Activated CD8-positive, alpha-beta T cell treated with anti-CD3 and anti-CD28 coated beads for 36 hours (primary cell): Measurements from ENCODE around the gene TM9SF3. TPM values are rescaled to one million over a fixed set of nuclear protein-coding genes. Genes with fewer than 3 reads are reported as not detected.

Experiments used
- ATAC-seq: fragments of 200-7000 bp; cut with Tn5 transposase; one replicate; pipeline ENCODE4 v1.10.0; 2021; ENCODE audit warnings: mild to moderate bottlenecking, moderate library complexity
- CTCF ChIA-PET: fragments of 350-600 bp; sonication (Branson Sonifier 250); formaldehyde crosslinking; loops from one replicate; lab custom pipeline; 2021; ENCODE audit warnings: antibody characterized with exemption; lab: Charles Lee
- POLR2A ChIA-PET: fragments of 350-600 bp; sonication (Branson Sonifier 250); formaldehyde crosslinking; loops from one replicate; lab custom pipeline; 2021; ENCODE audit warnings: antibody characterized with exemption; lab: Charles Lee
- DNase-seq: peaks from one replicate; pipeline ENCODE4 v3.0.0-alpha.2; 2020
- H3K27ac Mint-ChIP-seq: one replicate; pipeline ENCODE4 v1.8.0; 2021; ENCODE audit warnings: mild to moderate bottlenecking, mixed read lengths
- H3K27me3 Mint-ChIP-seq: one replicate; pipeline ENCODE4 v1.8.0; 2021; ENCODE audit warnings: mixed read lengths
- H3K36me3 Mint-ChIP-seq: one replicate; pipeline ENCODE4 v1.8.0; 2021; ENCODE audit warnings: low read depth, mixed read lengths
- H3K4me1 Mint-ChIP-seq: one replicate; pipeline ENCODE4 v1.8.0; 2021; ENCODE audit warnings: low read depth, mixed read lengths
- H3K4me3 Mint-ChIP-seq: one replicate; pipeline ENCODE4 v1.8.0; 2021; ENCODE audit warnings: mild to moderate bottlenecking, moderate library complexity, mixed read lengths
- H3K9me3 Mint-ChIP-seq: one replicate; pipeline ENCODE4 v1.8.0; 2021; ENCODE audit warnings: mixed read lengths
- intact Hi-C: fragments of 100-400 bp; cut with micrococcal nuclease; formaldehyde crosslinking; loops from one replicate; pipeline ENCODE4 v1.10.0; 2022
- total RNA-seq, 2 experiments: library from RNA; stranded (reverse); gene quantifications; one replicate each; pipeline ENCODE4 v1.2.3, GENCODE V29; 2021
- TF ChIP-seq, protein P1 (sequence below): fragments of 200-600 bp; IDR thresholded peaks from one replicate; pipeline ENCODE4 v1.8.0; 2022; ENCODE audit warnings: antibody characterized with exemption, mild to moderate bottlenecking

The TM9SF3 gene
- total RNA-seq, 2 experiments from 2014 or later: 66.4 to 71.1 TPM

DNA sequence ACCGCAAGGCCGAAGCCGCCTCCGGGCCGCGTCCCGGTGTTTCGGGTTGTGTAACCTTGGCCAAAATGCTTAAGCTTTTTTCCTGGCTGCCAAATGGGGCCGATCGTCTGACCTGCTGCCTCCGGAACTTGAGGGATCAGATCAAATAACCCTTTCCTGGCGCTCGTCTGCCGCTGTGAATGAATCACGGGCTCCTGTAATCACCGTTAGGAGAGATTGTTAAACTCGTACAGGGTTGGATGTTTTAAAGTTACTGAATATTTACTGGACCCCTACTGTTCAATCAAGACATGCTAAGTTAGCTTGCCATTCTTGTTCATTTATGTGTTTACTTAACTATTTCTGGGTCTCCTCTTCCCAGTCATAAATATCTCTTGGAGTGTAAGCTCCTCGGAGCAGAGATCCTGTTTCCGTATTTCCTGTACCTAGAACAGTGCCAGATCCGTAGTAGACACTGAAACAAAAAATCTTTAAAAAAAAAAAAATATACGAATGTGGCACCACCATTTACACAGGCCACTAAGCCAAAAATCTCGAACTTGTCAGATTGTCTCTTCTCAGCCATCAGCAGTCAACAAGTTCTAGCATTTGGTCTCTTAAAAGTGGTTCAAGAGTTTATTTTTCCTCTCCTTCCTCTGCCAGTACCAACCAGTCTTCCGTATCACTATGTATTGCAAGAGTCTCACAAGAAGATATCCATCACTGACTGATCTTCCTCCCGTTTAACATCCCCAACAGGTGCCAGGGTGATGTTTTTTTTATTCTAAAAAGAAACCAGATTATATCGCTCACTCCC is 650 bp upstream of the TM9SF3 start:
- no peak overlapping the region for H3K27ac Mint-ChIP-seq
- H3K4me3 Mint-ChIP-seq: no peak overlapping the region
- ChIA-PET CTCF (no interaction called here), POLR2A (interaction anchor here (0.5 to 1.3 kb wide), 6 partner anchors 8 to 731 kb away, joined by 3 to 4 read pairs (median 3); partner anchors contain the start of gene FRAT1)
- no peaks in the 10 kb centered on the region for H3K27me3 Mint-ChIP-seq
- DNase-seq (peak; percentile 63), ATAC-seq (peak; percentile 15)
- H3K4me1 Mint-ChIP-seq: peaks cover 32% of the 10 kb centered on the region
- no peaks in the 10 kb centered on the region for H3K9me3 Mint-ChIP-seq
- TF ChIP-seq, protein P1, sequence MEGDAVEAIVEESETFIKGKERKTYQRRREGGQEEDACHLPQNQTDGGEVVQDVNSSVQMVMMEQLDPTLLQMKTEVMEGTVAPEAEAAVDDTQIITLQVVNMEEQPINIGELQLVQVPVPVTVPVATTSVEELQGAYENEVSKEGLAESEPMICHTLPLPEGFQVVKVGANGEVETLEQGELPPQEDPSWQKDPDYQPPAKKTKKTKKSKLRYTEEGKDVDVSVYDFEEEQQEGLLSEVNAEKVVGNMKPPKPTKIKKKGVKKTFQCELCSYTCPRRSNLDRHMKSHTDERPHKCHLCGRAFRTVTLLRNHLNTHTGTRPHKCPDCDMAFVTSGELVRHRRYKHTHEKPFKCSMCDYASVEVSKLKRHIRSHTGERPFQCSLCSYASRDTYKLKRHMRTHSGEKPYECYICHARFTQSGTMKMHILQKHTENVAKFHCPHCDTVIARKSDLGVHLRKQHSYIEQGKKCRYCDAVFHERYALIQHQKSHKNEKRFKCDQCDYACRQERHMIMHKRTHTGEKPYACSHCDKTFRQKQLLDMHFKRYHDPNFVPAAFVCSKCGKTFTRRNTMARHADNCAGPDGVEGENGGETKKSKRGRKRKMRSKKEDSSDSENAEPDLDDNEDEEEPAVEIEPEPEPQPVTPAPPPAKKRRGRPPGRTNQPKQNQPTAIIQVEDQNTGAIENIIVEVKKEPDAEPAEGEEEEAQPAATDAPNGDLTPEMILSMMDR: no peak
- peaks cover 14% of the 10 kb centered on the region for H3K36me3 Mint-ChIP-seq
- intact Hi-C loops: no loop called here

DNA sequence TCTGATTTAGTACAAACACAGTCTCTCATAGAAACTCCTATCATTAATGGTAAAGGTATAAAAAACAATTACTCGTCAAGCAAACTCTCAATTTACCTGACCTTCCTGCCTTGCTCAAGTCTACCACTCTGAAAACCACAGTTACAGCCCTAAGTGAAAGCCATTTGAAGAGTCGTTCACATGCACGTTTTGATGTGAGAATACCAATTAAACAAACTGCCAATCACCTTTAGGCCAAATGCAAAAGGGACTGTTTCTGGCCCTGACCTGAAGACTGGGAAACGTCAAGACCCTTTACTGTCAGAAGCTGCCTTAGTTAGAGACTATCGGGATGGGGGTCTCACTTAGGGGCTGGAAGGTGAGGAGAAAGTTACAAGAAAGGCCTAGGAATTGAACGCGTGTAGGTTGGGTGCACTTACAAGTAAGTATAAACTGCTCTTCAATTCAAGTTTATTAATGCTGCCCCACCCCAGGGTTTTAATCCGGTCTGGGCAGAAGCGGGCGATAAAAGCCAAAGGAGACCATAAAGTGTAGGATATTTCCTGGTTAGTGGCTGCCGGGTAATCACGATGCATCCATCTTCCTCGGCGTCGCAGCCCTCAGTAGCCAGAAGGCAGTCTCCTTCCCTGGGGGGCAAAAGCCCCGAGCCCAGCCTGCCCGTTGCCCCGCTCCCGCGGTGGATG is 935 bp downstream of the TM9SF3 start:
- ATAC-seq: peak; percentile 6
- Mint-ChIP-seq H3K36me3 (peaks cover 17% of the 10 kb centered on the region), H3K4me1 (peaks cover 37% of the 10 kb centered on the region), H3K9me3 (no peaks in the 10 kb centered on the region), H3K27me3 (no peaks in the 10 kb centered on the region), H3K4me3 (no peak overlapping the region), H3K27ac (peak overlapping the region; percentile 96)
- CTCF ChIA-PET: interaction anchor here (0.8 to 1.0 kb wide), 3 partner anchors 15 to 191 kb away, joined by 3 read pairs; no protein-coding TSS in a partner anchor
- TF ChIP-seq, protein P1: no peak
- DNase-seq: peak; percentile 46
- POLR2A ChIA-PET: no interaction called here
- intact Hi-C loops: no loop called here

DNA sequence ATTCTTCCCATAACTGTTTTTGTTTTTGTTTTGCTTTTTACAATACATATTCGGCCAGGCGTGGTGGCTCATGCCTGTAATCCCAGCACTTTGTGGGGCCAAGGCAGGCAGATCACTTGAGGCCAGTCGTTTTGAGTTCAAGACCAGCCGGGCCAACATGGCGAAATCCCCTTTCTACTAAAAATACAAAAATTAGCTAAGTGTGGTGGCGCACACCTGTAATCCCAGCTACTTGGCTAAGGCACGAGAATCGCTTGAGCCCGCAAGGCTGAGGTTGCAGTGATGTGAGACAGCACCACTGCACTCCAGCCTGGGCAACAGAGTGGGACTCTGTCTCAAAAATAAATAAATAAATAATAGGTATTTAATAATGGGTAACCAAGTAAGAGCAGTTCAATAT is 2.3 kb downstream of the TM9SF3 start:
- H3K4me1 Mint-ChIP-seq: peaks cover 45% of the 10 kb centered on the region
- DNase-seq (no peak), ATAC-seq (no peak)
- TF ChIP-seq, protein P1: no peak
- ChIA-PET POLR2A (interaction anchor here (0.7 kb wide), 1 partner anchor 15 kb away, joined by 4 read pairs; no protein-coding TSS in a partner anchor), CTCF (no interaction called here)
- intact Hi-C loops: no loop called here
- peak overlapping the region; percentile 38 for H3K4me3 Mint-ChIP-seq
- H3K9me3 Mint-ChIP-seq: no peaks in the 10 kb centered on the region
- H3K36me3 Mint-ChIP-seq: peaks cover 24% of the 10 kb centered on the region
- H3K27me3 Mint-ChIP-seq: no peaks in the 10 kb centered on the region
- H3K27ac Mint-ChIP-seq: no peak overlapping the region

DNA sequence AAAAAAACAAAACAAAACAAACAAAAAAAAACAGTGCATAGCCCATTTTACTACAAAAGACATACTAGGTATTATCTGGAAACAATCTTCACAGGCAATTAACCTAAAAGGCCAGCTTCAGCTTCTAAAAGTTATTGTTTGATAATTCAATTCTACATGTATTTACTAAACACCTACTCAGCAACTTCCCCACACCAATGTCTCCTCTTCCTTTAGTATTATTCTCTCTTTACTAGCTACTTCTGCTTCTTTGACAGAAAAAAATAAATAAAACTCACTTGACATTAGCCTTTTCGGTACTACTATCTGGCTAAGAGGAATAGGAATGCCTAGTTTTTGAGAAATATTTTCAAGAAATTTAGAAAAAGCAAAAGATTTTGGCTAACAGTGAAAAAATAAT is 2.8 kb downstream of the TM9SF3 start:
- peaks cover 46% of the 10 kb centered on the region for H3K4me1 Mint-ChIP-seq
- ATAC-seq: no peak
- TF ChIP-seq, protein P1: no peak
- POLR2A ChIA-PET: interaction anchor here (0.7 kb wide), 1 partner anchor 15 kb away, joined by 4 read pairs; no protein-coding TSS in a partner anchor
- H3K9me3 Mint-ChIP-seq: no peaks in the 10 kb centered on the region
- intact Hi-C loops: no loop called here
- no peaks in the 10 kb centered on the region for H3K27me3 Mint-ChIP-seq
- peak overlapping the region; percentile 38 for H3K4me3 Mint-ChIP-seq
- no peak overlapping the region for H3K27ac Mint-ChIP-seq
- peaks cover 24% of the 10 kb centered on the region for H3K36me3 Mint-ChIP-seq
- CTCF ChIA-PET: no interaction called here
- DNase-seq: no peak

DNA sequence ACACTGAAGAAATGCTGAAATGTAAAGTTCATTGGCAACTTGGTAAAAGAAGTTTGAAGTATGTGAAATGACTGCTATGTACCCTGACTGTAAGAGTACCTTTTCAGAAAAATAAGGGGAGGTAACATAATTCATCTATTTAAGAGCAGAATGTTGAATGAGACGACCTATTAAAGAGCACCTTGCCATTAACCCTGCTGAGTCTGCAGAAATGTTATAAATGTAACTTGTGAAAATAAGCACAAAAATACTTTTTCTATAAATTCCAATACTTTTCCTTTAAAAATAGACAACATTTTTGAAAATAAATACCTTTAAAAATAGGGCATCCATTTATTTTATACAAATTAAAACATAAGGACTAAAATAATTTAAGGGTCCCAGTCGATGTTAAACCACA is 7.7 kb downstream of the TM9SF3 start:
- DNase-seq: no peak
- TF ChIP-seq, protein P1: no peak
- Mint-ChIP-seq H3K4me3 (no peak overlapping the region), H3K4me1 (peaks cover 72% of the 10 kb centered on the region), H3K27ac (no peak overlapping the region), H3K9me3 (no peaks in the 10 kb centered on the region), H3K36me3 (peaks cover 34% of the 10 kb centered on the region), H3K27me3 (no peaks in the 10 kb centered on the region)
- CTCF ChIA-PET: no interaction called here
- intact Hi-C loops: no loop called here
- POLR2A ChIA-PET: no interaction called here
- ATAC-seq: no peak
